ENCODE data around the gene BAG5.

DNA sequence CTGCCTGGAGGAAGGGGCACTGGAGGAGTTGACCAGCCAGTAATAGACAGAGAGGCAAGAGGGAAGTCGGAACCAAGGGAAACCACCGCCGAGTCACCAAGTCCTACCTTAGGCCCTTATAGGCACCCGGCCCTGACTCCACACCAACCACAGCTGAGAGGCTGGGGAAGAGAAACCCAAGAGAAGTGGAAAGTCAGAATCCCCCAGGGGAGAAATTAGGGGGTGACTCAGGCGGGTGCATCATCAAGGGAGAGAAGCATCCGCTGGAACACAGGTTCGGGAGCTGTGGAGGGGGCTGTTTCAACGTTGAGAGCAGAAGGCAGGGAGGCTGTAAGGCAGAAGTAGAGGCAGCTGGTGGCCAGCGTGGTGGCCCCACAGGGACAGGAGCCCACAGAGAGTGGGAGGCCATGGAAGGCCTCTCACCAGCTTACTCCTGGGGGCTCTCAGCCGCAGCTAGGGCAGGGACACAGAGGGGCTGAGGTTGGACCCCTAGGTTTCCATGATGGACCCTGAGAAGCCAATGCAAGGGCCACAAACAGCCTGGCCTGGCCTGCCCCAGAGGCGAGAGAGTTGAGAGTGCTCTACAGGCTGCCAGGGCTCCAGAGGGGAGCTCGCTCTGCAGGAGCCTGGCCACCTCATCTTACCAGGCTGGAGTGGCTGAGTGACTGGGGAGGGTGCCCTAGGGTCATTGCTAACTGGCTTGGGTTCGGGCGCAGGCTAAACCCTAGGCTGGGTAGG, 34.9 kb downstream of the BAG5 start:
- TF ChIP-seq, protein P1, sequence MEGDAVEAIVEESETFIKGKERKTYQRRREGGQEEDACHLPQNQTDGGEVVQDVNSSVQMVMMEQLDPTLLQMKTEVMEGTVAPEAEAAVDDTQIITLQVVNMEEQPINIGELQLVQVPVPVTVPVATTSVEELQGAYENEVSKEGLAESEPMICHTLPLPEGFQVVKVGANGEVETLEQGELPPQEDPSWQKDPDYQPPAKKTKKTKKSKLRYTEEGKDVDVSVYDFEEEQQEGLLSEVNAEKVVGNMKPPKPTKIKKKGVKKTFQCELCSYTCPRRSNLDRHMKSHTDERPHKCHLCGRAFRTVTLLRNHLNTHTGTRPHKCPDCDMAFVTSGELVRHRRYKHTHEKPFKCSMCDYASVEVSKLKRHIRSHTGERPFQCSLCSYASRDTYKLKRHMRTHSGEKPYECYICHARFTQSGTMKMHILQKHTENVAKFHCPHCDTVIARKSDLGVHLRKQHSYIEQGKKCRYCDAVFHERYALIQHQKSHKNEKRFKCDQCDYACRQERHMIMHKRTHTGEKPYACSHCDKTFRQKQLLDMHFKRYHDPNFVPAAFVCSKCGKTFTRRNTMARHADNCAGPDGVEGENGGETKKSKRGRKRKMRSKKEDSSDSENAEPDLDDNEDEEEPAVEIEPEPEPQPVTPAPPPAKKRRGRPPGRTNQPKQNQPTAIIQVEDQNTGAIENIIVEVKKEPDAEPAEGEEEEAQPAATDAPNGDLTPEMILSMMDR (conservative IDR thresholded peaks at IDR 0.05; ENCODE audit: low read length) = no peak
- TF ChIP-seq EZH2phosphoT487 (IDR thresholded peaks at IDR 0.05; ENCODE audit: borderline replicate concordance) = no peak

Measured in Loucy (cell line).